HL-60 (cell line): ENCODE results near the gene ZNHIT6.

Source experiments
- GABPA ChIP-seq: IDR thresholded peaks from 2 replicates; pipeline ENCODE4 v1.6.1; 2012; ENCODE audit warnings: low read depth
- POLR2AphosphoS5 ChIP-seq: IDR thresholded peaks from 2 replicates; pipeline ENCODE4 v1.6.1; 2012; ENCODE audit warnings: low read depth
- SPI1 ChIP-seq: IDR thresholded peaks from 2 replicates; pipeline ENCODE4 v1.6.1; 2012; ENCODE audit warnings: low read depth, mild to moderate bottlenecking, borderline replicate concordance
- TF ChIP-seq, protein P1 (sequence below): IDR thresholded peaks from one replicate; pipeline ENCODE4 v1.5.1; 2011; ENCODE audit warnings: low read length, control low read depth, inconsistent platforms; ENCODE audit not compliant: insufficient read depth
- TF ChIP-seq, protein P2 (sequence below): IDR thresholded peaks from 2 replicates; pipeline ENCODE4 v1.6.1; 2012; ENCODE audit warnings: low read depth; ENCODE audit not compliant: insufficient replicate concordance

DNA sequence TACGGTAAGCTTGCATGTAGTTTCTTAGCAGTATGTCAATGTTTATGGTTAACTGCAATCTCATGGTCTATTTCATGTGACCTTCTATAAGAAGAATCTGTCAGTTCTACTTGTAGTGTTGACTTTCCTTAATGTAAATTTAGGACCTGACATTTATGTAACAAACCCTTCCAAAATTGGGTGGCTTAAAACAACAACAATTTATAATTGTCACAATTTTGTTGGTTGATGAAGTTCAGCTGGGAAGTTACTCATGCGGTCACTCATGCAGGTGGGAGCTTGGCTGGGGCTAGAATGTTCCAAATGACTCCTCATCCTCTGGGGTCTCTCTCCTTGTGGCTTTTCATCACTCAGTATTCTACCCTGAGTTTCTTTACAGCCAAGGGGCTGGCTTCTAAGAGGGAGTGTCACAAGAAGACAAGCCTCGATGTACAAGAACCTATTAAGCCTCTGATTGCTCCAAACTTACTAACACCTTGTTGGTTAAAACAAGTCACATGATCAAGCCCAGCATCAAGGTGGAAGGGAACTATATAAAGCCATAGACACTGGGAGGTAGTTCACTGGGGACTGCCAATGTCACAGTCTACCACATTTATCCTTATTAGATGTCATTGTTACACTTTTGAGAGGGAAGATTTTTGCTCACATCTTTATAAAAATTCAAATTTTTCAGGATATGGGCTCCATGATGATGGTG is 103.8 kb downstream of the ZNHIT6 start:
- TF ChIP-seq, protein P1, sequence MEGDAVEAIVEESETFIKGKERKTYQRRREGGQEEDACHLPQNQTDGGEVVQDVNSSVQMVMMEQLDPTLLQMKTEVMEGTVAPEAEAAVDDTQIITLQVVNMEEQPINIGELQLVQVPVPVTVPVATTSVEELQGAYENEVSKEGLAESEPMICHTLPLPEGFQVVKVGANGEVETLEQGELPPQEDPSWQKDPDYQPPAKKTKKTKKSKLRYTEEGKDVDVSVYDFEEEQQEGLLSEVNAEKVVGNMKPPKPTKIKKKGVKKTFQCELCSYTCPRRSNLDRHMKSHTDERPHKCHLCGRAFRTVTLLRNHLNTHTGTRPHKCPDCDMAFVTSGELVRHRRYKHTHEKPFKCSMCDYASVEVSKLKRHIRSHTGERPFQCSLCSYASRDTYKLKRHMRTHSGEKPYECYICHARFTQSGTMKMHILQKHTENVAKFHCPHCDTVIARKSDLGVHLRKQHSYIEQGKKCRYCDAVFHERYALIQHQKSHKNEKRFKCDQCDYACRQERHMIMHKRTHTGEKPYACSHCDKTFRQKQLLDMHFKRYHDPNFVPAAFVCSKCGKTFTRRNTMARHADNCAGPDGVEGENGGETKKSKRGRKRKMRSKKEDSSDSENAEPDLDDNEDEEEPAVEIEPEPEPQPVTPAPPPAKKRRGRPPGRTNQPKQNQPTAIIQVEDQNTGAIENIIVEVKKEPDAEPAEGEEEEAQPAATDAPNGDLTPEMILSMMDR, result no peak
- TF ChIP-seq, protein P2, sequence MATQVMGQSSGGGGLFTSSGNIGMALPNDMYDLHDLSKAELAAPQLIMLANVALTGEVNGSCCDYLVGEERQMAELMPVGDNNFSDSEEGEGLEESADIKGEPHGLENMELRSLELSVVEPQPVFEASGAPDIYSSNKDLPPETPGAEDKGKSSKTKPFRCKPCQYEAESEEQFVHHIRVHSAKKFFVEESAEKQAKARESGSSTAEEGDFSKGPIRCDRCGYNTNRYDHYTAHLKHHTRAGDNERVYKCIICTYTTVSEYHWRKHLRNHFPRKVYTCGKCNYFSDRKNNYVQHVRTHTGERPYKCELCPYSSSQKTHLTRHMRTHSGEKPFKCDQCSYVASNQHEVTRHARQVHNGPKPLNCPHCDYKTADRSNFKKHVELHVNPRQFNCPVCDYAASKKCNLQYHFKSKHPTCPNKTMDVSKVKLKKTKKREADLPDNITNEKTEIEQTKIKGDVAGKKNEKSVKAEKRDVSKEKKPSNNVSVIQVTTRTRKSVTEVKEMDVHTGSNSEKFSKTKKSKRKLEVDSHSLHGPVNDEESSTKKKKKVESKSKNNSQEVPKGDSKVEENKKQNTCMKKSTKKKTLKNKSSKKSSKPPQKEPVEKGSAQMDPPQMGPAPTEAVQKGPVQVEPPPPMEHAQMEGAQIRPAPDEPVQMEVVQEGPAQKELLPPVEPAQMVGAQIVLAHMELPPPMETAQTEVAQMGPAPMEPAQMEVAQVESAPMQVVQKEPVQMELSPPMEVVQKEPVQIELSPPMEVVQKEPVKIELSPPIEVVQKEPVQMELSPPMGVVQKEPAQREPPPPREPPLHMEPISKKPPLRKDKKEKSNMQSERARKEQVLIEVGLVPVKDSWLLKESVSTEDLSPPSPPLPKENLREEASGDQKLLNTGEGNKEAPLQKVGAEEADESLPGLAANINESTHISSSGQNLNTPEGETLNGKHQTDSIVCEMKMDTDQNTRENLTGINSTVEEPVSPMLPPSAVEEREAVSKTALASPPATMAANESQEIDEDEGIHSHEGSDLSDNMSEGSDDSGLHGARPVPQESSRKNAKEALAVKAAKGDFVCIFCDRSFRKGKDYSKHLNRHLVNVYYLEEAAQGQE, result no peak
- TF ChIP-seq POLR2AphosphoS5 (no peak), GABPA (no peak), SPI1 (no peak)
